Neural progenitor cell (in vitro differentiated cells): ENCODE results near the gene EXD3.

Experiments
- EZH2 ChIP-seq: fragments of 200-600 bp; sonication (generic); IDR thresholded peaks from 2 replicates; pipeline ENCODE4 v1.6.1; 2017; ENCODE audit warnings: antibody characterized with exemption, mild to moderate bottlenecking, moderate library complexity
- TF ChIP-seq, protein P1 (sequence below): fragments of 200-600 bp; sonication (generic); IDR thresholded peaks from 2 replicates; pipeline ENCODE4 v1.5.1; 2017; ENCODE audit warnings: antibody characterized with exemption, mild to moderate bottlenecking

DNA sequence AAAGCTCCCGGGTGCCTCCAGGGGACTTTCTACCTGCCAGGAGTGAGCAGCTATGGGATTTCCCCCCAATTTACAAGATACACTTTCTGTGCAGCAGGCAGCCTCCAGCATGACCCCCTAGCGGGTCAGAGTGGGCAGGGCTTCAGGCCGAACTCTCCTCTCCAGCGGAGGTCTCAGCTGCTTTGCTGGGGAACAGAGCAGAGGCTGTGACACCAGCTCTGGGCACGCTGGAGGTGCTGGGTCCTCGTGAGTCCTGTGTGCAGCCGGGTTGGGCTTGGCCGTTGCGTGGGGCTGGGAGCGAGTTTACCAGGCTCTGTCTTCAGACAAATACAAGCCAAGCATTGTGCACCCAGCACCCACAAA is 123.8 kb downstream of the EXD3 start:
- no peak for TF ChIP-seq EZH2
- TF ChIP-seq, protein P1, sequence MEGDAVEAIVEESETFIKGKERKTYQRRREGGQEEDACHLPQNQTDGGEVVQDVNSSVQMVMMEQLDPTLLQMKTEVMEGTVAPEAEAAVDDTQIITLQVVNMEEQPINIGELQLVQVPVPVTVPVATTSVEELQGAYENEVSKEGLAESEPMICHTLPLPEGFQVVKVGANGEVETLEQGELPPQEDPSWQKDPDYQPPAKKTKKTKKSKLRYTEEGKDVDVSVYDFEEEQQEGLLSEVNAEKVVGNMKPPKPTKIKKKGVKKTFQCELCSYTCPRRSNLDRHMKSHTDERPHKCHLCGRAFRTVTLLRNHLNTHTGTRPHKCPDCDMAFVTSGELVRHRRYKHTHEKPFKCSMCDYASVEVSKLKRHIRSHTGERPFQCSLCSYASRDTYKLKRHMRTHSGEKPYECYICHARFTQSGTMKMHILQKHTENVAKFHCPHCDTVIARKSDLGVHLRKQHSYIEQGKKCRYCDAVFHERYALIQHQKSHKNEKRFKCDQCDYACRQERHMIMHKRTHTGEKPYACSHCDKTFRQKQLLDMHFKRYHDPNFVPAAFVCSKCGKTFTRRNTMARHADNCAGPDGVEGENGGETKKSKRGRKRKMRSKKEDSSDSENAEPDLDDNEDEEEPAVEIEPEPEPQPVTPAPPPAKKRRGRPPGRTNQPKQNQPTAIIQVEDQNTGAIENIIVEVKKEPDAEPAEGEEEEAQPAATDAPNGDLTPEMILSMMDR = peak; percentile 4
